Urinary bladder (tissue), 4 donors: ENCODE measurements around the gene GARIN3. TPM values are rescaled to one million over a fixed set of nuclear protein-coding genes. Genes with fewer than 3 reads are reported as not detected.

Experiments used
- DNase-seq: peaks from one replicate; pipeline ENCODE4 v3.0.0-alpha.2; 2015; ENCODE audit errors: extremely low spot score
- H3K27ac ChIP-seq: one replicate; pipeline ENCODE4 v1.5.1; 2013; ENCODE audit warnings: low read depth, mild to moderate bottlenecking, moderate library complexity
- H3K36me3 ChIP-seq: one replicate; pipeline ENCODE4 v1.6.1; 2013; ENCODE audit warnings: mild to moderate bottlenecking, moderate library complexity; ENCODE audit not compliant: insufficient read depth
- H3K4me1 ChIP-seq: one replicate; pipeline ENCODE4 v1.6.1; 2013; ENCODE audit warnings: mild to moderate bottlenecking, moderate library complexity; ENCODE audit not compliant: insufficient read depth
- H3K4me3 ChIP-seq: one replicate; pipeline ENCODE4 v1.5.1; 2013; ENCODE audit warnings: low read depth, low read length
- WGBS: extraction: QIAGEN DNeasy Blood & Tissue Kit; methylation state at CpG from one replicate; pipeline ENCODE4 v1.1.7; 2013; 5-methylcytosine and 5-hydroxymethylcytosine counted together
- polyA plus RNA-seq: library from polyadenylated mRNA; stranded (reverse); fragments of 200-250 nt; gene quantifications from one replicate; pipeline ENCODE4 v1.2.3, GENCODE V29; 2013
- total RNA-seq: library from RNA; depleted of rRNA; stranded (reverse); fragments of >200 nt; gene quantifications from one replicate; pipeline ENCODE4 v1.2.3, GENCODE V29; 2014
- donor health status: healthy with polysubstance abuse.
- donor health status: healthy.

The GARIN3 gene
- total and polyA plus RNA-seq, 2 donors, result not detected

DNA sequence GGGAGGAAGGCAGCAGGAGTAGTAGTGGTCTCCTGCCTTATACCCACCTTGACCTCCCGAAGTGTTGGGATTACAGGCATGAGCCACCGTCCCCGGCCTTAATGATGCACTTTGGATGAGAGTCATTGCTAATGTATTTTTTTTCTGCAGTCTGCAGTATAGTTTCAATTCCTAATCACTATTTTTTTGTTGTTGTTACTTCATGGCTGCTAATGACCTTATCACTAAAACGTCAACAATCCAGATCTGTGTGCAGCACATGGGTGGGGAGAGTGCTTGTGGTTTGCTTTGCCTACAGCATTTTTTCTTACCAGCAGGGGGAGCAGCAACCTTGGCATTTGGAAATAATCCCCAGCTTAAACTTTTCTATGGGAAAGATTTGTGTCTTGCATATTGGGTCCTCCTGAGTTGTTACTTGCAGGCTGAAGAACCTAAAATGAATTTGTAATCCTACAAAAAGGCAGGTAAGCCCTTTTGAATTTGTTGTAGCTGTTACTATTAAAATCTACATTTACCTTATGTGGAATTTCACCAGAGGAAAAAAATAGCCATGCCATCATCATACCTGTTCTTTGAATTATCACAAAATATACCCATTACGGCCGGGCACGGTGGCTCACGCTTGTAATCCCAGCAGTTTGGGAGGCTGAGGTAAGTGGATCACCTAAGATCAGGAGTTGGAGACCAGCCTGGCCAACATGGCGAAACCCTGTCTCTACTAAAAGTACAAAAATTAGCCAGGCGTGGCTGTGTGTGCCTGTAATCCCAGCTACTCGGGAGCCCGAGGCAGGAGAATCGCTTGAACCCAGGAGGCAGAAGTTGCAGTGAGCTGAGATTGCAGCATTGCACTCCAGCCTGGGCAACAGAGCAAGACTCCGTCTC, 17.1 kb downstream of the GARIN3 start:
- H3K27ac ChIP-seq, result no peak overlapping the region
- H3K36me3 ChIP-seq, result no peaks in the 10 kb centered on the region
- DNase-seq, result peak; percentile 25
- H3K4me3 ChIP-seq, result no peak overlapping the region
- H3K4me1 ChIP-seq, result no peaks in the 10 kb centered on the region
- 75% methylated on average over 14 of the region's 14 CpGs for WGBS

DNA sequence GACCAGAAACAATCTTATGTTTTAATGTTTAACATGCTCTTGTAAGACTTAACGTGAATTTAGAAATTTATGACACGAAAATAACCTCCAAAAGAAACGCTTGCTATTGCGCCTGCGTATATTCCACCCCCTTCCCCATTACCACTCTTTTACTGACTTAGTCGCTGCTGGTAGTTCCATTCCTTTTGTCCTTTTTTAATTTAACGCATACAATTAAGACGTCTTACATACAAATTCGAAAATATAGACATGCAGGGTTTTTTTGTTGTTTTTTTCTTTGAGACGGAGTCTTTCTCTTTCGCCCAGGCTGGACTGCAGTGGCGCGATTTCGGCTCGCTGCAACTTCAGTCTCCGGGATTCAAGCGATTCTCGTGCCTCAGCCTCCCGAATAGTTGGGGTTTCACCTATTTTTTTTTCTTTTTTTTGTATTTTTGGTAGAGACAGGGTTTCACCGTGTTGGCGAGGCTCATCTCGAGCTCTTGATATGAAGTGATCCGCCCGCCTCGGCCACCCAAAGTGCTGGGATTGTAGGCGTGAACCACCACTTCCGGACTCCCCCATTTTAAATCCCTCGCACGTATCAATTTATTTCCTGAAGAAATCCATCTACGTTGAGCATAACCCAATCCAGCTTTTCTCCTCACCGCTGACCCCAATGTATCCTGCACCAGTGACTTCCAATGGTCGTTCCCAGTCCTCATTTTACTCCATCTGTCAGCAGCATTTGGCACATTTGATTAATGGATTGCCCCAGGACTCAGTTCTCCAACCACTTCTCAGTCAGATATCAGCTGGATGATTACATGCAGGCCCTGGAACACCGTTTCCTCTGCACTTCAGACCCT, 22.7 kb downstream of the GARIN3 start:
- H3K4me1 ChIP-seq, result no peaks in the 10 kb centered on the region
- H3K4me3 ChIP-seq, result peak overlapping the region; percentile 37
- DNase-seq, result peak; percentile 13
- 7% methylated on average over 33 of the region's 33 CpGs for WGBS
- H3K27ac ChIP-seq, result peak overlapping the region; percentile 84
- no peaks in the 10 kb centered on the region for H3K36me3 ChIP-seq

DNA sequence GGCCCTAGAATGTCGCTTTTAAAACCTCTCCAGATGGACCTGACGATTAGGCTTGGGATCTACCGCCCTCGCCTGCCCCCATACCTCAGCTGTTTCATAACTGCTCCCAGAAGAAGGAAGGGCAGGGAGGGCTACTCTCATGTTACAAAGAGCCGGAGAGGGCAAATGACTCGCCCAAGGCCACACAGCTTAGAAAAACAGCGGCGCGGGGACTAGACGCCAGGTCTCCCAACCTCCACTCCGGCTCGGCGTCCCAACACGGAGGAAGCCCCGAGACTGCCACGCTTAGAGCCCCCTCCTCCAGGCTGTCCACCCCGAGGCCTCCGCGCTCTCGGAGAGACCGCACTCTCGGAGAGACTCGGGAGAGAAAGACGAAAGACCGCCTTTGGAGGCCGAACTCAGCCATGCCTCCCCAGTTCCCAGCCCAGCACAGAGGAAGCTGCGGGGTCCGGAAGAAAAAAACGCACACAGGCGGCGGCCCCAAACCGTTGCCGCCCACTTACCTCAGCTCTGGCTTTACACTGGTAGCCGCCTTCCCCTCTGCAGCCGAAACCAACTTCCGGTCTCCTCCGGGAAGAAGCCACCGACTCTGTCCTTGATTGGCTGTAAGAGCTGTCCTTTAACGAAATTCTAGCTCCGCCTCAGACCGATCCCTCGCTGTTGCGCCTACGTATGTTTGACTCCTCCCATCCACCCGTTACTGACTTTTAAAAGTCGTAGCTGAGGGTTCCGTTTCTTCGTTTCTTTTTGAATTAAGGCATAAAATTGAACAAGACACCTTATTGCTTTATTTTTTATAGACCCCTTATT, 23.5 kb downstream of the GARIN3 start, which contains the start of gene MED7:
Gene MED7 (minus strand): TSS at position 549 of the 810 bp plus-strand sequence. CDS start 3,434 bp downstream, outside the sequence.
- H3K27ac ChIP-seq, result peak within 1 kb of the TSS; percentile 84
- H3K4me1 ChIP-seq, result no peaks in the 10 kb centered on the region
- peak; percentile 99 for DNase-seq
- H3K4me3 ChIP-seq, result peak within 1 kb of the TSS; percentile 85
- WGBS, result under 1% methylated on average over 48 of the region's 48 CpGs
- H3K36me3 ChIP-seq, result no peaks in the 10 kb centered on the region

DNA sequence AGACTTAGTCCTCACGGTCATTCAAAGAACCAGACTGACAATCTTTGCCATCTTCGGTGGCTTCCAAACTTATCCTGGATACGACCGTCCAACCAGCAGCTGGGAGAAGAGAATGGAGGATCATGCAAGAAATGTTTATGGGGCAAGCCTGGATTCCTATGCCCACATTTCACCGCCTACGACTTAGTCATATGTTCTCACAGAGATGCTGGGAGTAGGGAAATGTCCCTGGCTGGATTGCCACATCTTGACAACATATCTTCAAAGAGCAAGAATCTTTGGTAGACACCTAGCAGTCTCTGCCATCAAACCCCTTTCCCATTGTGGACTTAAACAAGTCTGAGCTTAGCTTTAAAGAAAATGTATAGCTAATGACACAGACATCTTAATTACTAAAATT, 28.4 kb downstream of the GARIN3 start:
- Histone ChIP-seq H3K27ac (no peak overlapping the region), H3K4me3 (no peak overlapping the region), H3K36me3 (no peaks in the 10 kb centered on the region), H3K4me1 (no peaks in the 10 kb centered on the region)
- WGBS, result 96% methylated on average over 6 of the region's 6 CpGs
- no peak for DNase-seq

DNA sequence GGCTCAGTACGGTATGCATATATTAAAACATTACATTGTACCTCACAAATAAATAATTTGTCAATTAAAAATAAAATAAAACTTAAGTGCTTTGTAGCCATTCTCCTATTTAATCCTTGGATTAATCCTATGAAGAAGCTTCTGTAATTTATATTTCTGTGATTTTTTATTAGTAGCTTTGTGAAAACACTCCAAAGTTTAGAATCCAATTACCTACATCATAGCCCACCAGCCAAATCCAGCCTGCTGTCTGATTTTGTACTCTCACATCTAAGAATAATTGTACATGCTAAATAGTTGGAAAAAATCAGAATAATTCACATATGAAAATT, 33.8 kb downstream of the GARIN3 start:
- no peak overlapping the region for H3K4me3 ChIP-seq
- H3K27ac ChIP-seq, result no peak overlapping the region
- WGBS, result 9% methylated on average over 1 of the region's 1 CpG
- no peaks in the 10 kb centered on the region for H3K36me3 ChIP-seq
- DNase-seq, result no peak
- no peaks in the 10 kb centered on the region for H3K4me1 ChIP-seq

DNA sequence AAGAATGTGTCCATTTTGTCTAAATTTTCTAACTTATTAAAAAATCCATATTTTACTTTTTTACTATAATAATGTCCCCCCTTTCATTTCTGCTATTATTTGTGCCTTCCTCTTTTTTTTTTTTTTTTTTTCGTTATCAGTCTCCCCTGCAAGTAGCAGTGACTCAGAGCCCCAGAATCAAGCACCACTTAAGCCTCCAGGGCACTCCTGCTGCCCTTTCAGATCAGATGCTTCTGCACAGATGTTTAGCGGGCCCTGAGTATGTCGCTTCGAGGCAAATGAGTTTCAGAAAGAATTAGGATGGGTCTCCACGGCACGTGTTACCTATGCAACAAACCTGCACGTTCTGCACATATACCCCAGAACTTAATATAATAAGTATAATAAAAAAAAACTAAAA, 35.1 kb downstream of the GARIN3 start:
- no peak for DNase-seq
- no peaks in the 10 kb centered on the region for H3K36me3 ChIP-seq
- H3K4me3 ChIP-seq, result no peak overlapping the region
- 55% methylated on average over 7 of the region's 7 CpGs for WGBS
- no peaks in the 10 kb centered on the region for H3K4me1 ChIP-seq
- H3K27ac ChIP-seq, result no peak overlapping the region

DNA sequence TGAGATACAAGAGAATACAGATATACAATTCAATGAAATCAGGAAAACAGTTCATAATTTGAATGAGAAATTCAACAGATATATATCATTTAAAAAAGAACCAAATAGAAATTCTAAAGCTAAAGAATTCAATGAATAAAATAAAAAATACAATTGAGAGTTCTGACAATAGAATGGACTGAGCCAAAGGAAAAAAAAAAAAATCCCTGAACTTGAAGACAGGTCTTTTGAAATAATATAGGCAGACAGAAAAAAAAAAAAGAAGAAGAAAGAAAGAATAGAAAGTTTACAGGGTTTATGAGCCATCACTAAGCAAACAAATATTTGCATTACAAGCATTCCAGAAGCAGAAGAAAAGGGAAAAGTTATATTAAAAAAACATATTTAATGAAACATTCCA, 44.4 kb downstream of the GARIN3 start:
- Histone ChIP-seq H3K36me3 (no peaks in the 10 kb centered on the region), H3K4me1 (no peaks in the 10 kb centered on the region), H3K4me3 (no peak overlapping the region), H3K27ac (no peak overlapping the region)
- DNase-seq, result no peak

DNA sequence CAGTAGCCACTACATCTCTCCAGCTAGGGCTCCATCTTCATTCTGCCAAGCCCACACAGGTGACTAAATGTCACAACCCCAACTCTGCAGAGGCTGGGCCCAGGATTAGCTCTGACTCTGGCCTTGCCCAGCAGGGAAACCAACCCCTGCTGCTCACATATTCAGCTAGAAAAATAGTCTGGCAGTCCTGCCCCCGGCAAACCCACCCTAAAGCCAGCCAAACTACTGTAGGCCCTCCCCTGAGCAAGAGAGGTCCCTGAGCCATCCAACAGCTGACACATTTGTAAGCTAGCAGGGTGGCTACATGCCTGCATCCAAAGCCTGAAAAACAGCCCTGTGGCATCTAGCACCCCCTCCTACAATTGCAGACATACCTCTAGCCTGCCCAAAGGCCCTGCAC, 46.0 kb downstream of the GARIN3 start:
- no peak for DNase-seq
- Histone ChIP-seq H3K4me1 (no peaks in the 10 kb centered on the region), H3K4me3 (no peak overlapping the region), H3K27ac (no peak overlapping the region), H3K36me3 (no peaks in the 10 kb centered on the region)
- 88% methylated on average over 1 of the region's 1 CpG for WGBS

DNA sequence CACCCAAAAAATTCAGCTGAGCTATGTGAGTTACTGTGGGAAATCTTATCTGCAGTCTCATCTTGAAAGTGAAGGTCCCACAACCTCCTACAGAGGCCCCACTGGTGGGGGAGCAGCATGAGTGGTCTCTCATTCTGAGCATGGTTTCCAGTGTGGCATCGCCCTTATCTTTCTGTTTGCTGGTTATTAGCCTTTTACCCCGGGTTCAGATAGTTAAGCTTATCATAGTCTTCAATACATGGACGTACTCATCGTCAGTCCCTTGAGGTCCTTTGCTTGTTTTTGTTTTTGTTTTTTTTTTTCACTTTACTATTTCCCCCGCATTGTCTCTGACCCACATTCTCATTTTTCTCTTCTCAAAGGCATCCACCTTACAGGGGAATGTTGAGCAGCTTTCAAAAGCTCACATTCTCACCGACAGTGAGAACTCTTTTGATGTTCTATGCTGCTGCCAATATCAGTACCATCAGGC, 49.5 kb downstream of the GARIN3 start:
- WGBS, result 75% methylated on average over 6 of the region's 6 CpGs
- no peak overlapping the region for H3K4me3 ChIP-seq
- no peaks in the 10 kb centered on the region for H3K36me3 ChIP-seq
- H3K27ac ChIP-seq, result no peak overlapping the region
- H3K4me1 ChIP-seq, result no peaks in the 10 kb centered on the region
- no peak for DNase-seq

DNA sequence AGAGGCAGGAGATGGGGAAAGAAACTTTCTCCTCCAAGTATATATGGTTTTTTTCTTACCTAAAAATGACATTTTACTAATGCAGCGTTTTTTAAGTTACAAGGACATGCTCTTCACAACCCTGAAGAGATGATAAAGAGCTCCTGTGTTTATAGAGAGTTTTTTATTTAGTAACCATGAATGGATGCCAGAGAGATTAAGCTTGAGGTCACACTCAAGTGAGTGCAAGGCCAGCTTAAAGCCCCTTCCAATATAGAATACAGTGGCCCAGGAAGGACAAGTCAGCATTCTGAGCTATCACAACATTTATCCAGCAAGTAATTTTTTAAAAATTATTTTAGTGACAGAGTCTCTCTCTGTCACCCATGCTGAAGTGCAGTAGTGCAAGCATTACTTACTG, 50.6 kb downstream of the GARIN3 start:
- DNase-seq, result no peak
- no peak overlapping the region for H3K27ac ChIP-seq
- WGBS, result 21% methylated on average over 1 of the region's 1 CpG
- no peak overlapping the region for H3K4me3 ChIP-seq
- no peaks in the 10 kb centered on the region for H3K36me3 ChIP-seq
- H3K4me1 ChIP-seq, result no peaks in the 10 kb centered on the region

DNA sequence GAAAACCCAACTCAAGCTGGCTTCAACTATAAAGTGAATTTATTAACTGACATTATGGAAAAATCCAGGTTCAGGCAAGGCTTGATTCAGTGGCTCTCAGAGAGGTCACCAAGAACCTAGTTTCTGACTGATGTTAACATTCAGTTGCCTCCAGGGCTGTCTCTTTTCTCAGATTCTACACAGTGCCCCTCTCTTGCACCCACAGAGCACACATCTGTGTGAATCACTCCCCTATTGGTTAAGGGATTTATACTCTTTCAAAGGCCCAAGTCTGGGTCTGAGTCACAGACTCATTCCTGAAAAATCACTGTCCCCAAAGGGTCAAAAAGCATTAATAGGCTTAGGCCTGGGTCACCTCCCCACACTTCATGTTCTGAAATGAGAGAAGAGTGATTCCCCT, 51.1 kb downstream of the GARIN3 start:
- Histone ChIP-seq H3K27ac (no peak overlapping the region), H3K4me1 (no peaks in the 10 kb centered on the region), H3K36me3 (no peaks in the 10 kb centered on the region), H3K4me3 (no peak overlapping the region)
- DNase-seq, result no peak

DNA sequence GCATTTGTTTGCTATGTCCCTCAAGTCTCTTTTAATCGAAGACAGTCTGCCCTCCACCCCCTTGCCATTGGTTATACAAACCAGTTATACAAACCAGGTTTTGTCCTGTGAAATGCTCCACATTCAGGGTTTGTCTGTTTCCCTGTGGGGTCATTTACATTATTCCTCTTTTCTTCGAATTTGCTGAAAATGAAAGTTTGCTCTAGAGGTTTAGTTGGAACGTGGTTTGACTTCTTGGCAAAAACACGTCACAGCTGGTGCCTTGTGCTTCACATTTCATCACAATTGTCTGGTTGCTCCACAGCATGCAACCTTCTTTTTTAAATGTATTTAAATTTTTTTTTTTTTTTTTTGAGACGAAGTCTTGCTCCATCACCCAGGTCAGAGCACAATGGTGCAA, 53.1 kb downstream of the GARIN3 start:
- H3K4me3 ChIP-seq, result no peak overlapping the region
- H3K36me3 ChIP-seq, result no peaks in the 10 kb centered on the region
- DNase-seq, result no peak
- WGBS, result 47% methylated on average over 5 of the region's 5 CpGs
- no peaks in the 10 kb centered on the region for H3K4me1 ChIP-seq
- H3K27ac ChIP-seq, result no peak overlapping the region
